Measurements from ENCODE around the gene C3orf49.

C3orf49 gene

GRCh38 chr3:63819151-63819398 lies at the start of gene C3orf49:
Gene C3orf49, plus strand, starts transcription at chr3:63819299. Its CDS starts 173 bp downstream, at chr3:63819472.
- no peaks in the 10 kb centered on the region for H3K9me3 ChIP-seq
- H3K4me3 ChIP-seq, result no peak within 1 kb of the TSS
- H4K20me1 ChIP-seq, result no peaks in the 10 kb centered on the region
- no peak within 1 kb of the TSS for H3K27ac ChIP-seq
- no peak for TF ChIP-seq Cebpa-rat (IDR thresholded peaks at IDR 0.05)
- no peaks in the 10 kb centered on the region for H3K27me3 ChIP-seq
- H3K36me3 ChIP-seq, result 0 out of 2 replicates have a peak, but pooled peaks cover 5% of the 10 kb centered on the region
- no peak within 1 kb of the TSS for H3K9ac ChIP-seq
- no peaks in the 10 kb centered on the region for H3K4me1 ChIP-seq
- H3K4me2 ChIP-seq, result no peak within 1 kb of the TSS

DNA sequence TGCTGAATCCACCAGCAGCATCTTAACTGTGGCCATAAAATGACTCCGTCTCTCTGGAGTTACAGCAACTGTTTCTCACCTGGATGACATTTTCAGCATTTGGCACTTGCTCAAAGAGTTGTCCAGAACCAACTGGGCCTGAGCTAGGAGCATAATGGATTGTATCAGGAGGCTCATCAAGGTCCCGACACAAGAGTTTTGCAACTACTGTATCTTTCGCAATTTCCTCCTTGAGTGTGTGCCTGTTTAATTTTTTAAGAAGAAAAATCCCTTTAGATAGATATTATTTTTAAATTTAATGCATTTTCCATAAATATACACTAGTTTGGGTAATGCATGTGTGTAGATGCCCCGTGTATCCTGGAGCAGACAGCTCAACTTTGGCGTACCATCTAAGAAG lies 44.3 kb upstream of the C3orf49 start:
- no peaks in the 10 kb centered on the region for H4K20me1 ChIP-seq
- no peak overlapping the region for H3K27ac ChIP-seq
- H3K27me3 ChIP-seq, result no peaks in the 10 kb centered on the region
- TF ChIP-seq Cebpa-rat (IDR thresholded peaks at IDR 0.05), result no peak
- H3K36me3 ChIP-seq, result no peaks in the 10 kb centered on the region
- no peaks in the 10 kb centered on the region for H3K4me1 ChIP-seq
- H3K9me3 ChIP-seq, result no peaks in the 10 kb centered on the region
- no peak overlapping the region for H3K4me2 ChIP-seq
- no peak overlapping the region for H3K9ac ChIP-seq
- no peak overlapping the region for H3K4me3 ChIP-seq

GRCh38 chr3:63779227-63779626 lies 39.9 kb upstream of the C3orf49 start:
- Histone ChIP-seq H3K27ac (no peak overlapping the region), H3K36me3 (no peaks in the 10 kb centered on the region), H4K20me1 (no peaks in the 10 kb centered on the region), H3K4me3 (no peak overlapping the region), H3K27me3 (no peaks in the 10 kb centered on the region), H3K9ac (no peak overlapping the region), H3K9me3 (no peaks in the 10 kb centered on the region), H3K4me2 (no peak overlapping the region), H3K4me1 (no peaks in the 10 kb centered on the region; the same call in 1 of the 2 replicates)
- TF ChIP-seq Cebpa-rat (IDR thresholded peaks at IDR 0.05), result no peak

GRCh38 chr3:63791974-63792373 lies 27.1 kb upstream of the C3orf49 start:
- H3K4me1 ChIP-seq, result no peaks in the 10 kb centered on the region
- H4K20me1 ChIP-seq, result no peaks in the 10 kb centered on the region
- H3K9me3 ChIP-seq, result no peaks in the 10 kb centered on the region
- H3K27me3 ChIP-seq, result no peaks in the 10 kb centered on the region
- no peak overlapping the region for H3K4me3 ChIP-seq
- no peaks in the 10 kb centered on the region for H3K36me3 ChIP-seq
- no peak overlapping the region for H3K4me2 ChIP-seq
- no peak for TF ChIP-seq Cebpa-rat (IDR thresholded peaks at IDR 0.05)
- H3K9ac ChIP-seq, result no peak overlapping the region
- H3K27ac ChIP-seq, result no peak overlapping the region

DNA sequence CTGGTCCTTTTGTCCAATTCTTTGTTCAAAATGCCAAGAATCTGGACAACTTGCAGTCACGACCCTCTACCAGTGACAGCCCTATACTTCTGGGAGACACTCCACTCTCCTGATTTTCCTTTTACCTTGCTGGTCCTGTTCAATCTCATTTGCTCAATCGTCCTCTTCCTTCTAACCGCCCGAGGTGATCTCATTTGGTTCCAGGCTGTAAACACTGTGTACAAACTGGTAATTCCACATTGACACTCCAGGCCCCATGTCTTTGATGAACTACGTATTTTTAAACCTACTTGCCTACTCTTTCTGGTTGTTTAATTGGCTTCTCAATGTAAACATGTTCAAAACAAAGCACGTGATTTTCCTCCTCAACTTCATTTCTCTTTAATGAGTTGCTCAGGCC lies 23.7 kb upstream of the C3orf49 start:
- H3K9ac ChIP-seq, result no peak overlapping the region
- no peak overlapping the region for H3K4me2 ChIP-seq
- no peak overlapping the region for H3K27ac ChIP-seq
- H3K9me3 ChIP-seq, result no peaks in the 10 kb centered on the region
- H3K4me3 ChIP-seq, result no peak overlapping the region
- no peak for TF ChIP-seq Cebpa-rat (IDR thresholded peaks at IDR 0.05)
- no peaks in the 10 kb centered on the region for H3K27me3 ChIP-seq
- no peaks in the 10 kb centered on the region for H3K4me1 ChIP-seq
- no peaks in the 10 kb centered on the region for H4K20me1 ChIP-seq
- no peaks in the 10 kb centered on the region for H3K36me3 ChIP-seq

GRCh38 chr3:63798544-63798943 lies 20.6 kb upstream of the C3orf49 start:
- Histone ChIP-seq H3K36me3 (no peaks in the 10 kb centered on the region), H3K4me1 (no peaks in the 10 kb centered on the region), H3K9me3 (no peaks in the 10 kb centered on the region), H3K4me2 (no peak overlapping the region), H3K27ac (no peak overlapping the region), H3K4me3 (no peak overlapping the region), H3K27me3 (no peaks in the 10 kb centered on the region), H4K20me1 (no peaks in the 10 kb centered on the region), H3K9ac (no peak overlapping the region)
- TF ChIP-seq Cebpa-rat (IDR thresholded peaks at IDR 0.05), result no peak

- H4K20me1 ChIP-seq, result no peaks in the 10 kb centered on the region
- no peaks in the 10 kb centered on the region for H3K4me1 ChIP-seq
- TF ChIP-seq Cebpa-rat (IDR thresholded peaks at IDR 0.05), result no peak
- H3K27ac ChIP-seq, result no peak overlapping the region
- no peaks in the 10 kb centered on the region for H3K9me3 ChIP-seq
- H3K27me3 ChIP-seq, result no peaks in the 10 kb centered on the region
- H3K36me3 ChIP-seq, result no peaks in the 10 kb centered on the region
- H3K4me2 ChIP-seq, result no peak overlapping the region
- H3K9ac ChIP-seq, result no peak overlapping the region
- no peak overlapping the region for H3K4me3 ChIP-seq
Measured at GRCh38 chr3:63798949-63799348, 20.1 kb upstream of the C3orf49 start.

DNA sequence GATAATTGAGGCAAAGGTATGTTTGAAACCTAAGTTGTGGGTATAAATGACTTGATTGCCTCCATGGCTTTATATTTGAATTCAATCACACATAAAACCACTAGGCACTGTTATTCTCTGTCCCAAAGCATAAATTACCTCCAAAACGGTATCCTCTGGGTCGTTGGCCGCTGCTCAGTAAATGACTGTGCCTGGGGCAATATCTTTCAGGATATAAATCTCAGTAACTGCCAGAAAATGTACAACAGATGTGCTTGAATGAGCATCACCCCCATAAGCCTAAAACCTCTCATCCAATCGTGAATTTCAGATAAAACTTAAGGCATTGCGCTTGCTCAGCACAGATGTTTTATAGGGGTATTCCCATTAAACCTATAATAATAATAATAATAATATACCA lies 19.0 kb upstream of the C3orf49 start:
- Histone ChIP-seq H3K4me2 (no peak overlapping the region), H3K36me3 (no peaks in the 10 kb centered on the region)
- TF ChIP-seq Cebpa-rat (IDR thresholded peaks at IDR 0.05), result no peak

DNA sequence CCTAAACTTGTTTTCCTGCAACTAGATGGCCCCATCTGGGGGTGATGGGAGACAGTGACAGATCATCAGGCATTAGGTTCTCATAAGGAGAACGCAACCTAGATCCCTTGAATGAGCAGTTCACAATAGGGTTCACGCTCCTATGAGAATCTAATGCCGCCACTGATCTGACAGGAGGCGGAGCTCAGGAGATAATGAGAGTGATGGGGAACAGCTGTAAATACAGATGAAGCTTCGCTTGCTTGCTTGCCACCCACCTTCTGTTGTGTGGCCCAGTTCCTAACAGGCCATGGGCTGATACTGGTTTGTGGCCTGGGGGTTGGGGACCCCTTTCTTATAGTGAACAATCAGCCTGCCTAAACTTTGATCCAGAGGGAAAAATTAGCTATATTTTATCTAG lies 15.2 kb upstream of the C3orf49 start:
- Histone ChIP-seq H3K9ac (no peak overlapping the region), H3K27me3 (no peaks in the 10 kb centered on the region), H4K20me1 (no peaks in the 10 kb centered on the region), H3K4me1 (no peaks in the 10 kb centered on the region), H3K36me3 (no peaks in the 10 kb centered on the region), H3K4me2 (no peak overlapping the region), H3K4me3 (no peak overlapping the region), H3K27ac (no peak overlapping the region), H3K9me3 (peaks cover 8% of the 10 kb centered on the region)
- TF ChIP-seq Cebpa-rat (IDR thresholded peaks at IDR 0.05), result no peak

More for the DNA sequence above, 19.0 kb upstream of the C3orf49 start:
- Histone ChIP-seq H3K27me3 (no peaks in the 10 kb centered on the region), H3K9ac (no peak overlapping the region), H4K20me1 (no peaks in the 10 kb centered on the region), H3K9me3 (no peaks in the 10 kb centered on the region), H3K4me3 (no peak overlapping the region), H3K27ac (no peak overlapping the region), H3K4me1 (no peaks in the 10 kb centered on the region)

DNA sequence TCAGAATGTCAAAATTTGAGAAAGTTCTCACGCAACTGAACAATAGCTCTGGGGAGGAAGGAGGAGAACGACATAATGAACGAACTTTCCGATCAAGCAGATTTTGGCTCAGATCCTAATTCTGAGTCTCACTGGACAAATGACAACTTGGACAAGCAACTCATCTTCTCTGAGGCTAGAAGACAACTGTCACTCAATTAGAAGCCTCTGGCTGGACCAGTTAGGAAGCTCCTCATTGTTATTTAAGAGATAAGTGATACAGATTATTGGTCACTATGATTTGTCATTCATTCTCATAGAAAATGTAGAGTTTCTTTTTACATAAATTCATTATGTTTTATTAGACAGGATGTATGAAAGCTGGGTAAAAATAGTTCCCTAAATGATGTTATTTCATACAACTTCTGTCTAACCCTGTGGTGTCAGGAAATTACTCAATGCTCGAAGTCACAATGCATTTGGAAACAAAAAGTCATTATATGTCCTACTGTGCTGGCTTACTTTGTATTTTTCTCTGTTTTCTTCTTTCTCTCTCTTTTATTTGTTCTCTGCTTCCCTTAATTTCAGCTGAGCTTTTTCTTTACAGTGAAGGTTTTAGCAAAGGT lies 11.0 kb upstream of the C3orf49 start:
- H3K27me3 ChIP-seq, result no peaks in the 10 kb centered on the region
- no peak for TF ChIP-seq Cebpa-rat (IDR thresholded peaks at IDR 0.05)
- no peaks in the 10 kb centered on the region for H4K20me1 ChIP-seq
- H3K4me1 ChIP-seq, result no peaks in the 10 kb centered on the region
- H3K4me3 ChIP-seq, result no peak overlapping the region
- no peaks in the 10 kb centered on the region for H3K36me3 ChIP-seq
- H3K4me2 ChIP-seq, result no peak overlapping the region
- no peak overlapping the region for H3K27ac ChIP-seq
- peaks cover 8% of the 10 kb centered on the region for H3K9me3 ChIP-seq
- no peak overlapping the region for H3K9ac ChIP-seq

- H3K36me3 ChIP-seq, result no peaks in the 10 kb centered on the region
- H3K9me3 ChIP-seq, result peaks cover 8% of the 10 kb centered on the region
- H3K4me1 ChIP-seq, result no peaks in the 10 kb centered on the region
- no peak overlapping the region for H3K4me2 ChIP-seq
- no peak overlapping the region for H3K4me3 ChIP-seq
- H3K27ac ChIP-seq, result no peak overlapping the region
- H3K27me3 ChIP-seq, result no peaks in the 10 kb centered on the region
- TF ChIP-seq Cebpa-rat (IDR thresholded peaks at IDR 0.05), result no peak
- no peak overlapping the region for H3K9ac ChIP-seq
- no peaks in the 10 kb centered on the region for H4K20me1 ChIP-seq
Measured at GRCh38 chr3:63808633-63809032, 10.5 kb upstream of the C3orf49 start.

Data from BLaER1 (cell line).